ENCODE data around the gene GADD45G.

DNA sequence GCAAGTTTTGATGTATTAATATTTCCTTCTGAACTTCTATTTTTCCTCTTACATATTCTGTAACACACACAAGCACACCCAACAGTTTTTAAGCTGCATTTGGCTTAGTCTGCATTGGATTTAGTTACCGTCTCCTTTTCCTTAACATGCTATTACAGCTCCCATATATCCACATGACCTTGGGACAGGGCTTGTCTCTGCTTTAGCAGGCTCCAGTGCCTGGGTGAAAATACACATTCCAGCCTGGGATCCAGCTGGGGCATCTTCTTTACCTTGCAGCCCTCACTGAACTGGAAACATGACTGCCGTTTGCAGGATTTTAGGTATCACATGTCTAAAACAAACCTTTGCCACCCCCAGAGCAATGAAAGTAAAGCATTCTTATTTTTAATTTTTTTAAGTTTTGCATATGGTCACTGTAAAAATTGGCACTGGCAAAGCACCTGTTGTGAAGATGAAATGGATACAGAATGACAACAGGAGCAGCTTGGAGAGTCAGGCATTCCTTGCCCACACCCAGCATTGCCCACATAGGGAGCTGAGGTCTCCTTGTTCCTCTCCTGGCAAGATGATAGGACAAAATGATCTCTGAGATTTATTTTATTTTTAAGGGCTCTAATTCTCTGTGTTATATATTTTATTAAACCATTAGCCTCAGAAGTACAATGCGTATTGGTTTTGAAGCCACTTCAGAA is 4.0 kb downstream of the GADD45G start:
- TF ChIP-seq RAD21 (IDR thresholded peaks at IDR 0.05; ENCODE audit: low read depth) (no peak), TAF1 (IDR thresholded peaks at IDR 0.05; ENCODE audit: low read depth) (no peak), CEBPB (IDR thresholded peaks at IDR 0.05) (no peak), YY1 (IDR thresholded peaks at IDR 0.05; ENCODE audit: low read depth) (no peak), FOXM1 (IDR thresholded peaks at IDR 0.05; ENCODE audit: borderline replicate concordance, low read depth) (no peak), TCF12 (IDR thresholded peaks at IDR 0.05; ENCODE audit: low read depth) (no peak), EP300 (IDR thresholded peaks at IDR 0.05; ENCODE audit: borderline replicate concordance) (no peak), NFIC (IDR thresholded peaks at IDR 0.05) (no peak), CREB1 (IDR thresholded peaks at IDR 0.05; ENCODE audit: low read depth) (no peak)
- TF ChIP-seq, protein P1, sequence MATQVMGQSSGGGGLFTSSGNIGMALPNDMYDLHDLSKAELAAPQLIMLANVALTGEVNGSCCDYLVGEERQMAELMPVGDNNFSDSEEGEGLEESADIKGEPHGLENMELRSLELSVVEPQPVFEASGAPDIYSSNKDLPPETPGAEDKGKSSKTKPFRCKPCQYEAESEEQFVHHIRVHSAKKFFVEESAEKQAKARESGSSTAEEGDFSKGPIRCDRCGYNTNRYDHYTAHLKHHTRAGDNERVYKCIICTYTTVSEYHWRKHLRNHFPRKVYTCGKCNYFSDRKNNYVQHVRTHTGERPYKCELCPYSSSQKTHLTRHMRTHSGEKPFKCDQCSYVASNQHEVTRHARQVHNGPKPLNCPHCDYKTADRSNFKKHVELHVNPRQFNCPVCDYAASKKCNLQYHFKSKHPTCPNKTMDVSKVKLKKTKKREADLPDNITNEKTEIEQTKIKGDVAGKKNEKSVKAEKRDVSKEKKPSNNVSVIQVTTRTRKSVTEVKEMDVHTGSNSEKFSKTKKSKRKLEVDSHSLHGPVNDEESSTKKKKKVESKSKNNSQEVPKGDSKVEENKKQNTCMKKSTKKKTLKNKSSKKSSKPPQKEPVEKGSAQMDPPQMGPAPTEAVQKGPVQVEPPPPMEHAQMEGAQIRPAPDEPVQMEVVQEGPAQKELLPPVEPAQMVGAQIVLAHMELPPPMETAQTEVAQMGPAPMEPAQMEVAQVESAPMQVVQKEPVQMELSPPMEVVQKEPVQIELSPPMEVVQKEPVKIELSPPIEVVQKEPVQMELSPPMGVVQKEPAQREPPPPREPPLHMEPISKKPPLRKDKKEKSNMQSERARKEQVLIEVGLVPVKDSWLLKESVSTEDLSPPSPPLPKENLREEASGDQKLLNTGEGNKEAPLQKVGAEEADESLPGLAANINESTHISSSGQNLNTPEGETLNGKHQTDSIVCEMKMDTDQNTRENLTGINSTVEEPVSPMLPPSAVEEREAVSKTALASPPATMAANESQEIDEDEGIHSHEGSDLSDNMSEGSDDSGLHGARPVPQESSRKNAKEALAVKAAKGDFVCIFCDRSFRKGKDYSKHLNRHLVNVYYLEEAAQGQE (IDR thresholded peaks at IDR 0.05; ENCODE audit: low read depth), result no peak
- TF ChIP-seq, protein P2, sequence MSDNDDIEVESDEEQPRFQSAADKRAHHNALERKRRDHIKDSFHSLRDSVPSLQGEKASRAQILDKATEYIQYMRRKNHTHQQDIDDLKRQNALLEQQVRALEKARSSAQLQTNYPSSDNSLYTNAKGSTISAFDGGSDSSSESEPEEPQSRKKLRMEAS (IDR thresholded peaks at IDR 0.05), result no peak

Measured in Ishikawa (cell line).